Neural crest cell (in vitro differentiated cells): ENCODE data around the gene TSSK3. TPM values are rescaled to one million over a fixed set of nuclear protein-coding genes. Genes with fewer than 3 reads are reported as not detected.

ENCODE experiments used
- DNase-seq: peaks from one replicate; pipeline ENCODE4 v3.0.0; 2021; ENCODE audit warnings: low read depth, mixed read lengths, low spot score
- H3K27ac Mint-ChIP-seq: one replicate; pipeline ENCODE4 v1.8.0; 2021; ENCODE audit warnings: mild to moderate bottlenecking, mixed read lengths; ENCODE audit not compliant: unreplicated experiment
- H3K27me3 Mint-ChIP-seq: 2 replicates; pipeline ENCODE4 v1.8.0; 2021; ENCODE audit warnings: low read depth, mild to moderate bottlenecking, mixed read lengths
- H3K36me3 Mint-ChIP-seq: 2 replicates; pipeline ENCODE4 v1.8.0; 2021; ENCODE audit warnings: low read depth, mild to moderate bottlenecking, mixed read lengths
- H3K4me1 Mint-ChIP-seq: 2 replicates; pipeline ENCODE4 v1.8.0; 2021; ENCODE audit warnings: mixed read lengths
- H3K4me3 Mint-ChIP-seq: one replicate; pipeline ENCODE4 v1.8.0; 2021; ENCODE audit warnings: mild to moderate bottlenecking, mixed read lengths
- H3K9me3 Mint-ChIP-seq: 2 replicates; pipeline ENCODE4 v1.8.0; 2021; ENCODE audit warnings: mixed read lengths
- total RNA-seq: library from RNA; stranded (reverse); gene quantifications from 2 replicates; pipeline ENCODE4 v1.2.1, GENCODE V29; 2021
- TF ChIP-seq, protein P1 (sequence below): fragments of 200-600 bp; sonication (generic); conservative IDR thresholded peaks from 2 replicates; pipeline ENCODE4 v1.5.0; 2021; ENCODE audit warnings: antibody characterized with exemption, mild to moderate bottlenecking

TSSK3 gene
- total RNA-seq, 1 donor from 2014 or later, result 2.2 TPM

DNA sequence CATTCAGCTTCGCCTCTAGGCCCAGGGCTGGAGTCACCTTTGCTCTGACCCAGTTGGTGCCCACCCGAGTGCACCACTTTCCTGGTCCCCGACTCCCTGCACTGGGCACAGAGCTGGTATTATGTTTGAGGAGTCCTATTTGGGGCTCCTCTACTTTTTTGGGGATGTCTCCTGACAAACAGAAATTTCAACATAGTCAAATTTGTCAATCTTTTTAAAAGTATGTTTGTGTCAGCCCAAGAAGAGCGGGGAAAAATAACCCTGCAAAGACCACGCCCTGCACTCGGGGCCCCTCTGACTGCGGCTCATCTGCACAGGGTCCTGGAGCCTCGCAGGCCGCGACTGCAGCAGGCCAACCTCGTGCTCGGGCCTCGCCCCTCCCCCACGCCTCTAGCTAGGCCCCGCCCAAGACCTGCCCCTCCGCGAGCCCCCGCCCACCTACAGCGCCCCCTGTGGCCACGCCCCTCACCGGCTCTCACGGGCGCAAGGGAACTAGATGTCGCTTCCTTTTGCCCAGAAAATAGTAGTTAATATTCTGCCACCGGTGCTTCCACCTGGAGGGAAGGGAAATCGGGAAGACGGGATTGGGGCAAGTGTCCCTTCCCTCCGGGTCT, 11.4 kb upstream of the TSSK3 start:
- peaks cover 4% of the 10 kb centered on the region for H3K27me3 Mint-ChIP-seq
- peaks cover 4% of the 10 kb centered on the region for H3K9me3 Mint-ChIP-seq
- H3K36me3 Mint-ChIP-seq, result peaks cover 5% of the 10 kb centered on the region
- TF ChIP-seq, protein P1, sequence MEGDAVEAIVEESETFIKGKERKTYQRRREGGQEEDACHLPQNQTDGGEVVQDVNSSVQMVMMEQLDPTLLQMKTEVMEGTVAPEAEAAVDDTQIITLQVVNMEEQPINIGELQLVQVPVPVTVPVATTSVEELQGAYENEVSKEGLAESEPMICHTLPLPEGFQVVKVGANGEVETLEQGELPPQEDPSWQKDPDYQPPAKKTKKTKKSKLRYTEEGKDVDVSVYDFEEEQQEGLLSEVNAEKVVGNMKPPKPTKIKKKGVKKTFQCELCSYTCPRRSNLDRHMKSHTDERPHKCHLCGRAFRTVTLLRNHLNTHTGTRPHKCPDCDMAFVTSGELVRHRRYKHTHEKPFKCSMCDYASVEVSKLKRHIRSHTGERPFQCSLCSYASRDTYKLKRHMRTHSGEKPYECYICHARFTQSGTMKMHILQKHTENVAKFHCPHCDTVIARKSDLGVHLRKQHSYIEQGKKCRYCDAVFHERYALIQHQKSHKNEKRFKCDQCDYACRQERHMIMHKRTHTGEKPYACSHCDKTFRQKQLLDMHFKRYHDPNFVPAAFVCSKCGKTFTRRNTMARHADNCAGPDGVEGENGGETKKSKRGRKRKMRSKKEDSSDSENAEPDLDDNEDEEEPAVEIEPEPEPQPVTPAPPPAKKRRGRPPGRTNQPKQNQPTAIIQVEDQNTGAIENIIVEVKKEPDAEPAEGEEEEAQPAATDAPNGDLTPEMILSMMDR, result peak; percentile 72
- H3K27ac Mint-ChIP-seq, result peak overlapping the region; percentile 99
- H3K4me3 Mint-ChIP-seq, result peak overlapping the region; percentile 92
- H3K4me1 Mint-ChIP-seq, result peaks cover 66% of the 10 kb centered on the region
- DNase-seq, result peak; percentile 80

DNA sequence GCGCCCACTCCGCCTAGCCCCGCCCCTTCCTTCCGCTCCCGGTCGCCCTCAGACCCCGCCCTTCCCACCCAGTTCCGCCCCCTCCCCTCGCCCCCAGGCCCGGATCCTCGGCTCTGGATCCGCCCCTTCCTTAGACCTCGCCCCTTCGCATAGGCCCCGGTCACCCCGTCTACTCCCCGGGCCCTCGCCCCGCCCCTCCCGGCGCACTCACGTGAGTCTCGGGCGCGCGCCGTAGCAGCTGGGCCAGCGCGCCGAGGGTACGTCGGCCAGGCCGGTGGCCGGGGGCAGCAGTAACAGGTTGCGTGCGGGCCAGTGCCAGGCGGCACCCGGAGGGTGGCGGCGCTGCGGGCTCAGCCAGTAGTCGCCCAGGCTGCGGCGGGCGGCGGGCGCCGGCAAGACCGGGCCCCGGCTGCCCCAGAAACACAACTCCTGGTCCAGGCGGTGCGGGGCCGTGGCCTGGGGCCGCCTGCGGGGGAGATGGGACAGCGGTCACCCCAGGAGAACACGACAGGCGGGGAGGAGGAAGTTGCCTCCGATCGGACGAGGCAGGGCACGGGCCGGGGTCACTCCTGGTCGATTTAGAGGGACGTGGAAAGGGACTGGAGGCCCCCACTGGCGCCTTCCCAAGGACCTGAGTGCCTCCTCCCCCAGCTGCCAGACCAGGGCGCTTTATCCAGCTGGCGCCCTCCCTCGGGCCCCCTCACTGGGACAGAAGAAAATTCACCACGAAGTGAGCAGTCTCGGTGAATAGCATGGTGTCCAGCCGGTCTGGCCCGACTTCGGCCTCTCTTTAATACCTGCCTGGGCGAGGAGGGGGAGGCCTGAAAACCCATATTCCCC, 10.7 kb upstream of the TSSK3 start:
- peak overlapping the region; percentile 92 for H3K4me3 Mint-ChIP-seq
- DNase-seq, result peak; percentile 92
- H3K27ac Mint-ChIP-seq, result peak overlapping the region; percentile 99
- H3K4me1 Mint-ChIP-seq, result peaks cover 63% of the 10 kb centered on the region
- peaks cover 4% of the 10 kb centered on the region for H3K27me3 Mint-ChIP-seq
- TF ChIP-seq, protein P1, result no peak
- H3K9me3 Mint-ChIP-seq, result peaks cover 4% of the 10 kb centered on the region
- peaks cover 5% of the 10 kb centered on the region for H3K36me3 Mint-ChIP-seq

DNA sequence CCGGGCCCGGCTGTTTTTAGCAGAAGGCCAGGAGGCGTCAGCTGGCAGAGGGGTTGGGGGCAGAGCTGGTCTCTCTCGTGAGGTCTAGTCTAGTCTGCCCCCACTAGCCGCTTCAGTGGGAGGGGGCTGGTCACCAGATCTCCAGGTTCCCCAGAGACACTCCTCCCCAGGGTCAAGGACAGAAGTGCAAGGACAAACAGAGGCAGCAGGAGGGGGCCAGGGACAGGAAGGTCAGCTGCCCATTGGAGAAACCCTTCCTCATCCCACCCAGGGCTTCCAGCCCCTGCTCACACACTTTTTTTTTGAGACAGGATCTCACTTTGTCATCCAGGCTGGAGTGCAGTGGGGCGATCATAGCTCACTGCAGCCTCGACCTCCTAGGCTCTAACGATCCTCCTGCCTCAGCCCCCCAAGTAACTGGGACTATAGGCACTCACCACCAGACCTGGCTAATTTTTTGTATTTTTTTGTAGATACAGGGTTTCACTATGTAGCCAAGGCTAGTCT, 10.0 kb upstream of the TSSK3 start:
- peaks cover 61% of the 10 kb centered on the region for H3K4me1 Mint-ChIP-seq
- no peak for DNase-seq
- peak overlapping the region; percentile 83 for H3K4me3 Mint-ChIP-seq
- TF ChIP-seq, protein P1, result no peak
- H3K27ac Mint-ChIP-seq, result peak overlapping the region; percentile 43
- H3K36me3 Mint-ChIP-seq, result peaks cover 5% of the 10 kb centered on the region
- peaks cover 4% of the 10 kb centered on the region for H3K9me3 Mint-ChIP-seq
- H3K27me3 Mint-ChIP-seq, result peaks cover 4% of the 10 kb centered on the region

DNA sequence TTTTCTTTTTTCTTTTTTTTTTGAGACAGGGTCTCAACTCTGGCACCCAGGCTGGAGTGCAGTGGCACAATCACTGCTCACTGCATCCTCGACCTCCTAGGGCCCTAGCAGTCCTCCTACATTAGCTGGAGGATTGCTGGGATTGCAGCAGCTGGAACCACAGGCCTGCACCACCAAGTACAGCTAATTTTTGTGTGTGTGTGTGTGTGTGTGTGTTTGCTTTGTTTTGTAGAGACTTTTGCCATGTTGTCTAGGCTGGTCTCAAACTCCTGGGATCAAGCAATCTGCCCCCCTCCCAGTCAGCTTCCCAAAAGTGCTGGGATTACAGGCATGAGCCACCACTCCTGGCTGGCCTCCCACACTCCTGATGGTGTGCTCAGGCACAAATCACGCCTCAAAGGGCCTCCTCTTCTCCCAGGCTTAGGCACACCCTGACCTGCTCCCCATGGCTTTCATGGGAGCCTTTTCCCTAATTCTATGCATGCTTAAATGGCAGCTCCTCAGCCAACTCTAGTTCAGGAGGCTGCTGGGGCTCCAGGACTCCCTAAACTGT, 9.4 kb upstream of the TSSK3 start:
- TF ChIP-seq, protein P1, result no peak
- H3K27me3 Mint-ChIP-seq, result peaks cover 4% of the 10 kb centered on the region
- peak overlapping the region; percentile 83 for H3K4me3 Mint-ChIP-seq
- no peak for DNase-seq
- H3K9me3 Mint-ChIP-seq, result peaks cover 4% of the 10 kb centered on the region
- no peak overlapping the region for H3K27ac Mint-ChIP-seq
- peaks cover 65% of the 10 kb centered on the region for H3K4me1 Mint-ChIP-seq
- peaks cover 5% of the 10 kb centered on the region for H3K36me3 Mint-ChIP-seq

DNA sequence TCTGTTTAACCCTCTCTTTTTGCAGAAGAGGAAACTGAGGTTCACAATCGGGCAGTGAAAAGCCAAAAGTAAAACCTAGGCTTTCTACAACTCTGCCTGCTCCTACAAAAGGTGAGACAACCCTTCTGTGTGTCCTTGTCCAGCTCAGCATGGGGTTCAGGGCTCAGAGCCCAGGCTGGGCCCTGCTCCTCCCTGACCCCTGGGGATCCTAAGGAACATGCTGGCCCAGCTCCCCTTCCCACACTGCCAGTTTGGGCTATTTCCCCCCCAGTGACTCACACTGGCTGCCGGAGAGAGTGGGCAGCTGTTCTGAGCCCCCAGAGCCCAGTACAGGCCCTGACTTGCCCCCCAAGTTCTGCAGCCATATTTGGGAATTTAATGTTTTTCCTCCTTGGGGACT, 8.9 kb upstream of the TSSK3 start:
- Mint-ChIP-seq H3K27ac (peak overlapping the region; percentile 40), H3K4me1 (peaks cover 59% of the 10 kb centered on the region), H3K36me3 (peaks cover 5% of the 10 kb centered on the region), H3K4me3 (peak overlapping the region; percentile 83), H3K27me3 (peaks cover 4% of the 10 kb centered on the region), H3K9me3 (peaks cover 4% of the 10 kb centered on the region)
- TF ChIP-seq, protein P1, result no peak
- DNase-seq, result no peak
